GM23338 (cell line): ENCODE results near the gene ASB8.

Source experiments
- CREB1 ChIP-seq: fragments of 250-450 bp; sonication (Bioruptor Pico); IDR thresholded peaks from 2 replicates; pipeline ENCODE4 v1.5.0; 2020; ENCODE audit warnings: low read depth, mild to moderate bottlenecking, moderate library complexity
- EZH2 ChIP-seq: fragments of 200-600 bp; sonication (generic); IDR thresholded peaks from one replicate; pipeline ENCODE4 v1.8.0; 2017; ENCODE audit warnings: antibody characterized with exemption, mild to moderate bottlenecking, low read depth; ENCODE audit not compliant: unreplicated experiment
- EZH2phosphoT487 ChIP-seq: fragments of 200-600 bp; sonication (generic); IDR thresholded peaks from one replicate; pipeline ENCODE4 v1.8.1; 2018; ENCODE audit warnings: antibody characterized with exemption; ENCODE audit not compliant: unreplicated experiment
- JUNB ChIP-seq: IDR thresholded peaks from one replicate; pipeline ENCODE4 v1.6.1; 2016; ENCODE audit warnings: antibody characterized with exemption; ENCODE audit not compliant: unreplicated experiment
- NANOG ChIP-seq: IDR thresholded peaks from 2 replicates; pipeline ENCODE4 v1.6.1; 2016; ENCODE audit warnings: antibody characterized with exemption, borderline replicate concordance
- POLR2AphosphoS5 ChIP-seq: IDR thresholded peaks from 2 replicates; pipeline ENCODE4 v1.6.1; 2016; ENCODE audit warnings: antibody characterized with exemption, low read depth
- STAT1 ChIP-seq: IDR thresholded peaks from one replicate; pipeline ENCODE4 v1.6.1; 2016; ENCODE audit warnings: antibody characterized with exemption; ENCODE audit not compliant: unreplicated experiment
- ZNF114 ChIP-seq: fragments of 250-450 bp; sonication (Bioruptor Pico); IDR thresholded peaks from 2 replicates; pipeline ENCODE4 v1.5.0; 2020; ENCODE audit warnings: mild to moderate bottlenecking, moderate library complexity
- ZNF331 ChIP-seq: fragments of 250-450 bp; sonication (Bioruptor Pico); IDR thresholded peaks from 2 replicates; pipeline ENCODE4 v1.5.0; 2020; ENCODE audit warnings: low read depth, mild to moderate bottlenecking, moderate library complexity
- TF ChIP-seq, protein P1 (sequence below), 2 experiments: fragments of 200-600 bp in 1 of 2; sonication (generic) in 1 of 2; conservative IDR thresholded peaks; 2 replicates each; pipeline versions ENCODE4 v1.5.1 to v1.6.1; 2016 to 2017; ENCODE audit warnings: antibody characterized with exemption in 2 of 2, low read depth in 2 of 2, mild to moderate bottlenecking in 2 of 2, moderate library complexity in 1 of 2
- TF ChIP-seq, protein P2 (sequence below): IDR thresholded peaks from one replicate; pipeline ENCODE4 v1.6.1; 2018; ENCODE audit warnings: antibody characterized with exemption; ENCODE audit not compliant: unreplicated experiment

- TF ChIP-seq JUNB (no peak), EZH2 (no peak), CREB1 (CRISPR knock-in tag) (no peak), EZH2phosphoT487 (no peak), ZNF114 (CRISPR knock-in tag) (no peak), POLR2AphosphoS5 (no peak), NANOG (no peak), ZNF331 (CRISPR knock-in tag) (no peak), STAT1 (no peak)
- TF ChIP-seq, protein P1, sequence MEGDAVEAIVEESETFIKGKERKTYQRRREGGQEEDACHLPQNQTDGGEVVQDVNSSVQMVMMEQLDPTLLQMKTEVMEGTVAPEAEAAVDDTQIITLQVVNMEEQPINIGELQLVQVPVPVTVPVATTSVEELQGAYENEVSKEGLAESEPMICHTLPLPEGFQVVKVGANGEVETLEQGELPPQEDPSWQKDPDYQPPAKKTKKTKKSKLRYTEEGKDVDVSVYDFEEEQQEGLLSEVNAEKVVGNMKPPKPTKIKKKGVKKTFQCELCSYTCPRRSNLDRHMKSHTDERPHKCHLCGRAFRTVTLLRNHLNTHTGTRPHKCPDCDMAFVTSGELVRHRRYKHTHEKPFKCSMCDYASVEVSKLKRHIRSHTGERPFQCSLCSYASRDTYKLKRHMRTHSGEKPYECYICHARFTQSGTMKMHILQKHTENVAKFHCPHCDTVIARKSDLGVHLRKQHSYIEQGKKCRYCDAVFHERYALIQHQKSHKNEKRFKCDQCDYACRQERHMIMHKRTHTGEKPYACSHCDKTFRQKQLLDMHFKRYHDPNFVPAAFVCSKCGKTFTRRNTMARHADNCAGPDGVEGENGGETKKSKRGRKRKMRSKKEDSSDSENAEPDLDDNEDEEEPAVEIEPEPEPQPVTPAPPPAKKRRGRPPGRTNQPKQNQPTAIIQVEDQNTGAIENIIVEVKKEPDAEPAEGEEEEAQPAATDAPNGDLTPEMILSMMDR (conservative IDR thresholded peaks at IDR 0.05; ENCODE audit: low read depth in 2 of 2): peak; percentile 90 to 96
- TF ChIP-seq, protein P2, sequence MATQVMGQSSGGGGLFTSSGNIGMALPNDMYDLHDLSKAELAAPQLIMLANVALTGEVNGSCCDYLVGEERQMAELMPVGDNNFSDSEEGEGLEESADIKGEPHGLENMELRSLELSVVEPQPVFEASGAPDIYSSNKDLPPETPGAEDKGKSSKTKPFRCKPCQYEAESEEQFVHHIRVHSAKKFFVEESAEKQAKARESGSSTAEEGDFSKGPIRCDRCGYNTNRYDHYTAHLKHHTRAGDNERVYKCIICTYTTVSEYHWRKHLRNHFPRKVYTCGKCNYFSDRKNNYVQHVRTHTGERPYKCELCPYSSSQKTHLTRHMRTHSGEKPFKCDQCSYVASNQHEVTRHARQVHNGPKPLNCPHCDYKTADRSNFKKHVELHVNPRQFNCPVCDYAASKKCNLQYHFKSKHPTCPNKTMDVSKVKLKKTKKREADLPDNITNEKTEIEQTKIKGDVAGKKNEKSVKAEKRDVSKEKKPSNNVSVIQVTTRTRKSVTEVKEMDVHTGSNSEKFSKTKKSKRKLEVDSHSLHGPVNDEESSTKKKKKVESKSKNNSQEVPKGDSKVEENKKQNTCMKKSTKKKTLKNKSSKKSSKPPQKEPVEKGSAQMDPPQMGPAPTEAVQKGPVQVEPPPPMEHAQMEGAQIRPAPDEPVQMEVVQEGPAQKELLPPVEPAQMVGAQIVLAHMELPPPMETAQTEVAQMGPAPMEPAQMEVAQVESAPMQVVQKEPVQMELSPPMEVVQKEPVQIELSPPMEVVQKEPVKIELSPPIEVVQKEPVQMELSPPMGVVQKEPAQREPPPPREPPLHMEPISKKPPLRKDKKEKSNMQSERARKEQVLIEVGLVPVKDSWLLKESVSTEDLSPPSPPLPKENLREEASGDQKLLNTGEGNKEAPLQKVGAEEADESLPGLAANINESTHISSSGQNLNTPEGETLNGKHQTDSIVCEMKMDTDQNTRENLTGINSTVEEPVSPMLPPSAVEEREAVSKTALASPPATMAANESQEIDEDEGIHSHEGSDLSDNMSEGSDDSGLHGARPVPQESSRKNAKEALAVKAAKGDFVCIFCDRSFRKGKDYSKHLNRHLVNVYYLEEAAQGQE: no peak
Observed at GRCh38 chr12:48189331-48190125, 32.2 kb upstream of the ASB8 start.
